CD4-positive, alpha-beta memory T cell (primary cell): ENCODE measurements around the gene CARD11. TPM values are rescaled to one million over a fixed set of nuclear protein-coding genes. Genes with fewer than 3 reads are reported as not detected.

Experiments used
- CTCF ChIA-PET: fragments of 350-600 bp; sonication (Branson Sonifier 250); formaldehyde crosslinking; loops from one replicate; lab custom pipeline; 2021; ENCODE audit warnings: inconsistent platforms; ENCODE audit not compliant: partially characterized antibody; lab: Charles Lee
- POLR2A ChIA-PET: fragments of 350-600 bp; sonication (Branson Sonifier 250); formaldehyde crosslinking; loops from one replicate; lab custom pipeline; 2021; ENCODE audit not compliant: partially characterized antibody; lab: Charles Lee
- DNase-seq, 5 donors: peaks; one replicate each; pipeline versions ENCODE4 v3.0.0 to v3.0.0-alpha.2; 2020 to 2022; ENCODE audit warnings: mixed read lengths in 1 of 5
- H3K27ac ChIP-seq: one replicate; pipeline ENCODE4 v1.7.0; 2013; ENCODE audit warnings: low read depth, low read length
- H3K27me3 ChIP-seq: 2 replicates; pipeline ENCODE4 v1.7.0; 2013; ENCODE audit warnings: mild to moderate bottlenecking, low read length, moderate library complexity; ENCODE audit not compliant: insufficient read depth
- H3K36me3 ChIP-seq: 2 replicates; pipeline ENCODE4 v1.7.0; 2013; ENCODE audit warnings: mild to moderate bottlenecking, low read length, moderate library complexity; ENCODE audit not compliant: insufficient read depth
- H3K4me1 ChIP-seq: 2 replicates; pipeline ENCODE4 v1.7.0; 2013; ENCODE audit warnings: mild to moderate bottlenecking, low read length, moderate library complexity; ENCODE audit not compliant: insufficient read depth
- H3K4me3 ChIP-seq, 2 donors: one replicate each; pipeline ENCODE4 v1.7.0; 2013; ENCODE audit warnings: low read length in 2 of 2, mild to moderate bottlenecking in 1 of 2
- H3K9me3 ChIP-seq, 2 donors: one replicate each; pipeline ENCODE4 v1.7.0; 2013; ENCODE audit warnings: low read length in 2 of 2, control low read depth in 1 of 2; ENCODE audit not compliant: control insufficient read depth in 1 of 2
- H3K27ac Mint-ChIP-seq, 7 donors: one replicate each; pipeline ENCODE4 v1.8.0; 2020 to 2021; ENCODE audit warnings: mixed read lengths in 7 of 7, mild to moderate bottlenecking in 6 of 7, inconsistent platforms in 3 of 7, moderate library complexity in 3 of 7
- H3K27me3 Mint-ChIP-seq, 2 donors: one replicate each; pipeline ENCODE4 v1.8.0; 2020 to 2021; ENCODE audit warnings: mixed read lengths in 2 of 2
- H3K36me3 Mint-ChIP-seq, 2 donors: one replicate each; pipeline ENCODE4 v1.8.0; 2020 to 2021; ENCODE audit warnings: mixed read lengths in 2 of 2, inconsistent platforms in 1 of 2, mild to moderate bottlenecking in 1 of 2
- H3K4me1 Mint-ChIP-seq, 4 donors: one replicate each; pipeline ENCODE4 v1.8.0; 2020 to 2021; ENCODE audit warnings: mixed read lengths in 4 of 4, mild to moderate bottlenecking in 1 of 4
- H3K4me3 Mint-ChIP-seq, 8 donors: one replicate each; pipeline ENCODE4 v1.8.0; 2020 to 2021; ENCODE audit warnings: mixed read lengths in 8 of 8, mild to moderate bottlenecking in 7 of 8, moderate library complexity in 6 of 8, inconsistent platforms in 3 of 8
- H3K9me3 Mint-ChIP-seq, 8 donors: one replicate each; pipeline ENCODE4 v1.8.0; 2020 to 2021; ENCODE audit warnings: mixed read lengths in 8 of 8, mild to moderate bottlenecking in 5 of 8, inconsistent platforms in 3 of 8, moderate library complexity in 1 of 8
- intact Hi-C: fragments of 100-400 bp; cut with micrococcal nuclease; formaldehyde crosslinking; loops from one replicate; pipeline ENCODE4 v1.15.1; 2023
- polyA plus RNA-seq, 2 donors: library from polyadenylated mRNA; unstranded; fragments of 300-500 nt; fragmentation: Illumina TruSeq; gene quantifications; one replicate each; pipeline ENCODE4 v1.2.3, GENCODE V29; 2021
- total RNA-seq, 2 experiments: library from RNA; stranded (reverse); gene quantifications; one replicate each; pipeline ENCODE4 v1.2.3, GENCODE V29; 2021

Gene CARD11
- 100 to 1,000 TPM; 131 to 136 TPM for total RNA-seq
- 10 to 100 TPM in 1 of 2 donors, 1 to 10 TPM in 1; 4.9 to 39.6 TPM for polyA plus RNA-seq

GRCh38 chr7:3043544-3044371 is at the start of gene CARD11:
Gene CARD11 (minus strand): TSS chr7:3043867. CDS start chr7:2958506, 85,361 bp downstream.
- peak within 1 kb of the TSS; percentile 66 to 84 for H3K4me3 ChIP-seq
- Mint-ChIP-seq H3K4me3 (peak within 1 kb of the TSS; percentile 92 to 97 (median 96)), H3K27ac (peak within 1 kb of the TSS; percentile 90 to 97 (median 96)), H3K36me3 (peaks cover 17 to 27% of the 10 kb centered on the region in 2 donors), H3K9me3 (no peaks in the 10 kb centered on the region), H3K27me3 (no peaks in the 10 kb centered on the region), H3K4me1 (peaks cover 30 to 64% (median 43%) of the 10 kb centered on the region in 4 donors)
- intact Hi-C loops: loop anchor here (1.0 to 2.0 kb wide), 3 partner anchors 21 to 112 kb away; no protein-coding TSS in a partner anchor
- CTCF ChIA-PET: interaction anchor here (0.9 to 4.0 kb wide), 4 partner anchors 21 to 58 kb away, joined by 3 to 37 read pairs (median 6); no protein-coding TSS in a partner anchor
- no peaks in the 10 kb centered on the region for H3K9me3 ChIP-seq
- peaks cover 52% of the 10 kb centered on the region for H3K4me1 ChIP-seq
- DNase-seq: peak; percentile 54 to 81 (median 64)
- POLR2A ChIA-PET: interaction anchor here (0.6 to 3.8 kb wide), 12 partner anchors 10 to 92 kb away, joined by 3 to 17 read pairs (median 4); no protein-coding TSS in a partner anchor
- no peaks in the 10 kb centered on the region for H3K36me3 ChIP-seq
- no peaks in the 10 kb centered on the region for H3K27me3 ChIP-seq
- peak within 1 kb of the TSS; percentile 93 for H3K27ac ChIP-seq

GRCh38 chr7:3092468-3092867 is 48.8 kb upstream of the CARD11 start:
- H3K4me3 Mint-ChIP-seq: peak overlapping the region; percentile 38 to 80 (median 71)
- DNase-seq: peak; percentile 78 to 91 (median 82)
- H3K27ac Mint-ChIP-seq: peak overlapping the region; percentile 92 to 97 (median 95)
- H3K36me3 Mint-ChIP-seq: peaks cover 0 to 1% of the 10 kb centered on the region in 2 donors
- ChIA-PET POLR2A (interaction anchor here (0.5 to 7.3 kb wide), 15 partner anchors 9 to 1520 kb away, joined by 3 to 116 read pairs (median 4); partner anchors contain the start of gene CARD11), CTCF (interaction anchor here (0.7 to 10.5 kb wide), 14 partner anchors 10 to 661 kb away, joined by 3 to 164 read pairs (median 4); no protein-coding TSS in a partner anchor)
- H3K9me3 ChIP-seq: no peaks in the 10 kb centered on the region
- H3K4me3 ChIP-seq: no peak overlapping the region
- H3K27me3 ChIP-seq: no peaks in the 10 kb centered on the region
- H3K27ac ChIP-seq: peak overlapping the region; percentile 70
- H3K4me1 ChIP-seq: peaks cover 79% of the 10 kb centered on the region
- no peaks in the 10 kb centered on the region for H3K27me3 Mint-ChIP-seq
- H3K4me1 Mint-ChIP-seq: peaks cover 47 to 86% (median 66%) of the 10 kb centered on the region in 4 donors
- intact Hi-C loops: loop anchor here (1.0 to 2.0 kb wide), 3 partner anchors 26 to 62 kb away; partner anchors contain the start of gene CARD11
- no peaks in the 10 kb centered on the region for H3K36me3 ChIP-seq
- H3K9me3 Mint-ChIP-seq: no peaks in the 10 kb centered on the region

- Mint-ChIP-seq H3K9me3 (no peaks in the 10 kb centered on the region), H3K27me3 (no peaks in the 10 kb centered on the region), H3K4me1 (peaks cover 47 to 78% (median 62%) of the 10 kb centered on the region in 4 donors), H3K27ac (peak overlapping the region; percentile 92 to 97 (median 95)), H3K36me3 (peaks cover 0 to 1% of the 10 kb centered on the region in 2 donors), H3K4me3 (peak overlapping the region in 7 of 8 donors; percentile 61 to 80 (median 71))
- CTCF ChIA-PET: interaction anchor here (1.0 to 10.5 kb wide), 7 partner anchors 12 to 227 kb away, joined by 3 to 164 read pairs (median 5); no protein-coding TSS in a partner anchor
- H3K27me3 ChIP-seq: no peaks in the 10 kb centered on the region
- no peak for DNase-seq
- no peaks in the 10 kb centered on the region for H3K9me3 ChIP-seq
- peaks cover 75% of the 10 kb centered on the region for H3K4me1 ChIP-seq
- intact Hi-C loops: loop anchor here (1.0 to 2.0 kb wide), 3 partner anchors 25 to 63 kb away; partner anchors contain the start of gene CARD11
- H3K36me3 ChIP-seq: no peaks in the 10 kb centered on the region
- POLR2A ChIA-PET: interaction anchor here (0.9 to 7.3 kb wide), 8 partner anchors 15 to 197 kb away, joined by 3 to 116 read pairs (median 3); no protein-coding TSS in a partner anchor
- H3K4me3 ChIP-seq: no peak overlapping the region
- peak overlapping the region; percentile 70 for H3K27ac ChIP-seq
Observed at GRCh38 chr7:3091631-3092030, 48.0 kb upstream of the CARD11 start.

GRCh38 chr7:3089493-3089892 is 45.8 kb upstream of the CARD11 start:
- no peak overlapping the region for H3K4me3 ChIP-seq
- no peaks in the 10 kb centered on the region for H3K9me3 Mint-ChIP-seq
- no peaks in the 10 kb centered on the region for H3K36me3 ChIP-seq
- peaks cover 36 to 60% (median 48%) of the 10 kb centered on the region in 4 donors for H3K4me1 Mint-ChIP-seq
- H3K36me3 Mint-ChIP-seq: no peaks in the 10 kb centered on the region
- POLR2A ChIA-PET: interaction anchor here (6.1 to 7.3 kb wide), 2 partner anchors 22 to 29 kb away, joined by 46 to 116 read pairs; no protein-coding TSS in a partner anchor
- no peaks in the 10 kb centered on the region for H3K27me3 ChIP-seq
- H3K9me3 ChIP-seq: no peaks in the 10 kb centered on the region
- intact Hi-C loops: no loop called here
- peaks cover 55% of the 10 kb centered on the region for H3K4me1 ChIP-seq
- peak overlapping the region in 3 of 8 donors; percentile 22 to 61 (median 46) for H3K4me3 Mint-ChIP-seq
- peak overlapping the region in 5 of 7 donors; percentile 70 to 96 (median 84) for H3K27ac Mint-ChIP-seq
- H3K27me3 Mint-ChIP-seq: no peaks in the 10 kb centered on the region
- no peak overlapping the region for H3K27ac ChIP-seq
- CTCF ChIA-PET: interaction anchor here (0.9 to 10.5 kb wide), 8 partner anchors 10 to 65 kb away, joined by 3 to 164 read pairs (median 8); no protein-coding TSS in a partner anchor
- no peak for DNase-seq

- H3K36me3 Mint-ChIP-seq: no peaks in the 10 kb centered on the region
- POLR2A ChIA-PET: no interaction called here
- Histone ChIP-seq H3K36me3 (no peaks in the 10 kb centered on the region), H3K4me1 (peaks cover 33% of the 10 kb centered on the region), H3K9me3 (no peaks in the 10 kb centered on the region), H3K27ac (no peak overlapping the region), H3K4me3 (no peak overlapping the region), H3K27me3 (no peaks in the 10 kb centered on the region)
- peak overlapping the region in 3 of 7 donors; percentile 12 to 48 (median 47) for H3K27ac Mint-ChIP-seq
- H3K27me3 Mint-ChIP-seq: no peaks in the 10 kb centered on the region
- CTCF ChIA-PET: interaction anchor here (1.4 to 10.5 kb wide), 2 partner anchors 20 to 21 kb away, joined by 4 to 164 read pairs; no protein-coding TSS in a partner anchor
- no peaks in the 10 kb centered on the region for H3K9me3 Mint-ChIP-seq
- DNase-seq: no peak
- intact Hi-C loops: no loop called here
- H3K4me1 Mint-ChIP-seq: peaks cover 22 to 38% (median 31%) of the 10 kb centered on the region in 4 donors
- no peak overlapping the region for H3K4me3 Mint-ChIP-seq
Observed at GRCh38 chr7:3087243-3087755, 43.6 kb upstream of the CARD11 start.

- H3K27ac Mint-ChIP-seq: no peak overlapping the region
- no peaks in the 10 kb centered on the region for H3K27me3 Mint-ChIP-seq
- ChIA-PET POLR2A (interaction anchor here (1.5 kb wide), 1 partner anchor 11 kb away, joined by 3 read pairs; no protein-coding TSS in a partner anchor), CTCF (interaction anchor here (1.2 to 1.3 kb wide), 2 partner anchors 71 to 73 kb away, joined by 3 to 4 read pairs; no protein-coding TSS in a partner anchor)
- no peak overlapping the region for H3K4me3 Mint-ChIP-seq
- Histone ChIP-seq H3K4me3 (no peak overlapping the region), H3K9me3 (no peaks in the 10 kb centered on the region), H3K27ac (no peak overlapping the region), H3K27me3 (no peaks in the 10 kb centered on the region), H3K36me3 (no peaks in the 10 kb centered on the region), H3K4me1 (no peaks in the 10 kb centered on the region)
- intact Hi-C loops: no loop called here
- no peaks in the 10 kb centered on the region for H3K9me3 Mint-ChIP-seq
- peaks cover 1 to 4% (median 2%) of the 10 kb centered on the region in 4 donors for H3K4me1 Mint-ChIP-seq
- DNase-seq: no peak
- H3K36me3 Mint-ChIP-seq: no peaks in the 10 kb centered on the region
Observed at GRCh38 chr7:3083350-3083749, 39.7 kb upstream of the CARD11 start.
